Erythroblast (primary cell): ENCODE data around the gene ZDHHC22.

Experiments used
- GATA1 ChIP-seq: IDR thresholded peaks from 2 replicates; pipeline ENCODE4 v1.6.1; 2011; ENCODE audit warnings: low read depth, mild to moderate bottlenecking, control low read depth, low read length, moderate library complexity
- POLR2A ChIP-seq: IDR thresholded peaks from 2 replicates; pipeline ENCODE4 v1.6.1; 2011; ENCODE audit warnings: mild to moderate bottlenecking, low read length

- TF ChIP-seq POLR2A (no peak), GATA1 (no peak)
Observed at GRCh38 chr14:77177702-77178101, 36.1 kb upstream of the ZDHHC22 start.
